Measurements from ENCODE around the gene NOC4L. TPM values are rescaled to one million over a fixed set of nuclear protein-coding genes. Genes with fewer than 3 reads are reported as not detected.

The NOC4L gene
- total RNA-seq, 2 experiments from 2014 or later = 23.4 to 23.6 TPM

- POLR2A ChIA-PET = no interaction called here
- Mint-ChIP-seq H3K36me3 (ENCODE audit: low read depth) (no peaks in the 10 kb centered on the region), H3K27ac (no peak overlapping the region), H3K27me3 (peaks cover 5% of the 10 kb centered on the region), H3K4me1 (peaks cover 12% of the 10 kb centered on the region), H3K4me3 (no peak overlapping the region), H3K9me3 (peaks cover 5% of the 10 kb centered on the region)
- CTCF ChIA-PET = no interaction called here
- DNase-seq = no peak
Measured at GRCh38 chr12:132166093-132166492, 21.8 kb downstream of the NOC4L start.

GRCh38 chr12:132166801-132167591, 22.7 kb downstream of the NOC4L start:
- H3K27ac Mint-ChIP-seq = no peak overlapping the region
- H3K36me3 Mint-ChIP-seq (ENCODE audit: low read depth) = no peaks in the 10 kb centered on the region
- POLR2A ChIA-PET = no interaction called here
- CTCF ChIA-PET = no interaction called here
- H3K4me1 Mint-ChIP-seq = peaks cover 12% of the 10 kb centered on the region
- H3K9me3 Mint-ChIP-seq = peaks cover 5% of the 10 kb centered on the region
- DNase-seq = no peak
- H3K27me3 Mint-ChIP-seq = peaks cover 5% of the 10 kb centered on the region
- no peak overlapping the region for H3K4me3 Mint-ChIP-seq

- Mint-ChIP-seq H3K36me3 (ENCODE audit: low read depth) (no peaks in the 10 kb centered on the region), H3K27ac (no peak overlapping the region), H3K9me3 (peaks cover 5% of the 10 kb centered on the region), H3K27me3 (peaks cover 5% of the 10 kb centered on the region), H3K4me1 (peaks cover 15% of the 10 kb centered on the region), H3K4me3 (no peak overlapping the region)
- ChIA-PET CTCF (no interaction called here), POLR2A (interaction anchor here (0.8 kb wide), 1 partner anchor 18 kb away, joined by 4 read pairs; no protein-coding TSS in a partner anchor)
- DNase-seq = no peak
Measured at GRCh38 chr12:132167611-132168310, 23.5 kb downstream of the NOC4L start.

- ChIA-PET CTCF (no interaction called here), POLR2A (interaction anchor here (0.8 kb wide), 1 partner anchor 17 kb away, joined by 4 read pairs; no protein-coding TSS in a partner anchor)
- H3K9me3 Mint-ChIP-seq = peaks cover 5% of the 10 kb centered on the region
- H3K27me3 Mint-ChIP-seq = peaks cover 7% of the 10 kb centered on the region
- H3K36me3 Mint-ChIP-seq (ENCODE audit: low read depth) = no peaks in the 10 kb centered on the region
- H3K4me3 Mint-ChIP-seq = no peak overlapping the region
- peaks cover 18% of the 10 kb centered on the region for H3K4me1 Mint-ChIP-seq
- no peak overlapping the region for H3K27ac Mint-ChIP-seq
- no peak for DNase-seq
Measured at GRCh38 chr12:132168311-132169031, 24.2 kb downstream of the NOC4L start.

GRCh38 chr12:132169376-132169775, 25.1 kb downstream of the NOC4L start:
- POLR2A ChIA-PET = no interaction called here
- Mint-ChIP-seq H3K36me3 (ENCODE audit: low read depth) (no peaks in the 10 kb centered on the region), H3K9me3 (peaks cover 5% of the 10 kb centered on the region), H3K4me3 (no peak overlapping the region), H3K27me3 (peaks cover 4% of the 10 kb centered on the region), H3K27ac (no peak overlapping the region), H3K4me1 (peaks cover 18% of the 10 kb centered on the region)
- CTCF ChIA-PET = no interaction called here
- DNase-seq = no peak

GRCh38 chr12:132170094-132170636, 25.9 kb downstream of the NOC4L start:
- Mint-ChIP-seq H3K36me3 (ENCODE audit: low read depth) (no peaks in the 10 kb centered on the region), H3K4me1 (peaks cover 24% of the 10 kb centered on the region), H3K27me3 (peaks cover 6% of the 10 kb centered on the region), H3K27ac (no peak overlapping the region), H3K9me3 (peaks cover 5% of the 10 kb centered on the region), H3K4me3 (no peak overlapping the region)
- CTCF ChIA-PET = no interaction called here
- no peak for DNase-seq
- POLR2A ChIA-PET = no interaction called here

GRCh38 chr12:132170637-132171292, 26.5 kb downstream of the NOC4L start:
- DNase-seq = no peak
- ChIA-PET CTCF (no interaction called here), POLR2A (no interaction called here)
- Mint-ChIP-seq H3K36me3 (ENCODE audit: low read depth) (no peaks in the 10 kb centered on the region), H3K4me1 (peaks cover 24% of the 10 kb centered on the region), H3K27me3 (peaks cover 6% of the 10 kb centered on the region), H3K27ac (no peak overlapping the region), H3K4me3 (no peak overlapping the region), H3K9me3 (peaks cover 5% of the 10 kb centered on the region)

GRCh38 chr12:132171293-132171967, 27.2 kb downstream of the NOC4L start:
- POLR2A ChIA-PET = interaction anchor here (0.5 to 1.7 kb wide), 2 partner anchors 18 to 275 kb away, joined by 3 to 5 read pairs; no protein-coding TSS in a partner anchor
- no peaks in the 10 kb centered on the region for H3K36me3 Mint-ChIP-seq (ENCODE audit: low read depth)
- H3K4me3 Mint-ChIP-seq = no peak overlapping the region
- no peak for DNase-seq
- H3K9me3 Mint-ChIP-seq = peaks cover 2% of the 10 kb centered on the region
- H3K27me3 Mint-ChIP-seq = peaks cover 6% of the 10 kb centered on the region
- H3K27ac Mint-ChIP-seq = no peak overlapping the region
- peaks cover 24% of the 10 kb centered on the region for H3K4me1 Mint-ChIP-seq
- CTCF ChIA-PET = no interaction called here

- H3K4me1 Mint-ChIP-seq = peaks cover 24% of the 10 kb centered on the region
- H3K27me3 Mint-ChIP-seq = peaks cover 6% of the 10 kb centered on the region
- no peak for DNase-seq
- peaks cover 2% of the 10 kb centered on the region for H3K9me3 Mint-ChIP-seq
- ChIA-PET CTCF (no interaction called here), POLR2A (interaction anchor here (1.7 kb wide), 1 partner anchor 17 kb away, joined by 5 read pairs; no protein-coding TSS in a partner anchor)
- H3K36me3 Mint-ChIP-seq (ENCODE audit: low read depth) = no peaks in the 10 kb centered on the region
- H3K27ac Mint-ChIP-seq = no peak overlapping the region
- H3K4me3 Mint-ChIP-seq = no peak overlapping the region
Measured at GRCh38 chr12:132171968-132172521, 27.8 kb downstream of the NOC4L start.

- H3K36me3 Mint-ChIP-seq (ENCODE audit: low read depth) = no peaks in the 10 kb centered on the region
- peaks cover 6% of the 10 kb centered on the region for H3K27me3 Mint-ChIP-seq
- H3K27ac Mint-ChIP-seq = peak overlapping the region; percentile 16
- ChIA-PET POLR2A (interaction anchor here (1.7 kb wide), 1 partner anchor 17 kb away, joined by 5 read pairs; no protein-coding TSS in a partner anchor), CTCF (no interaction called here)
- peaks cover 20% of the 10 kb centered on the region for H3K4me1 Mint-ChIP-seq
- H3K4me3 Mint-ChIP-seq = no peak overlapping the region
- no peak for DNase-seq
- H3K9me3 Mint-ChIP-seq = no peaks in the 10 kb centered on the region
Measured at GRCh38 chr12:132172619-132173018, 28.4 kb downstream of the NOC4L start.

GRCh38 chr12:132173135-132174014, 29.1 kb downstream of the NOC4L start:
- Mint-ChIP-seq H3K4me3 (peak overlapping the region; percentile 32), H3K27me3 (peaks cover 6% of the 10 kb centered on the region), H3K9me3 (no peaks in the 10 kb centered on the region), H3K4me1 (peaks cover 19% of the 10 kb centered on the region), H3K27ac (no peak overlapping the region), H3K36me3 (ENCODE audit: low read depth) (no peaks in the 10 kb centered on the region)
- DNase-seq = peak; percentile 57
- POLR2A ChIA-PET = no interaction called here
- CTCF ChIA-PET = no interaction called here

Data from activated CD4-positive, alpha-beta memory T cell treated with anti-CD3 and anti-CD28 coated beads, Interleukin-2, amount 10 ng/mL, durations not matched to agents 7 days and 5 days (primary cell).